HG03565 (cell line): ENCODE data around the gene ACADS.

Experiments used
- ATAC-seq: cut with Tn5 transposase; IDR thresholded peaks from one replicate; pipeline ENCODE4 v1.9.1; 2021; ENCODE audit warnings: mild to moderate bottlenecking, moderate library complexity; ENCODE audit not compliant: unreplicated experiment

Gene ACADS

DNA sequence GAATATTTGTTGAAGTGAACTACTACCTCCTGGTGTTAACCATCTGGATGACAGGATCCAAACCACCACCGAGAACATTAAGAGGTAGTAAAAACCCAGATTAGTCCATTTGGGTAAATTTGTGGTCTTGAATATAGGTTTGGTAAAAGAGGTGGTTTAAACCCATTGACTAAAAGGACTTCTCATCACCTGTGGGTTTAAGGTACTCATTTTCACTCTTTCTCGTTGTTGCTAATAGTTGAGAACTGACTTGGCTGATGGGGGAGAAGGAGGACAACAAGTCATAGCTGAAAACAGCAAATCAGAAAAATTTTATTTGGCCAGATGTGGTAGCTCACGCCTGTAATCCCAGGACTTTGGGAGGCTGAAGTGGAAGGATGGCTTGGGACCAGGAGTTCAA is 59.2 kb downstream of the ACADS start:
- no peak for ATAC-seq

DNA sequence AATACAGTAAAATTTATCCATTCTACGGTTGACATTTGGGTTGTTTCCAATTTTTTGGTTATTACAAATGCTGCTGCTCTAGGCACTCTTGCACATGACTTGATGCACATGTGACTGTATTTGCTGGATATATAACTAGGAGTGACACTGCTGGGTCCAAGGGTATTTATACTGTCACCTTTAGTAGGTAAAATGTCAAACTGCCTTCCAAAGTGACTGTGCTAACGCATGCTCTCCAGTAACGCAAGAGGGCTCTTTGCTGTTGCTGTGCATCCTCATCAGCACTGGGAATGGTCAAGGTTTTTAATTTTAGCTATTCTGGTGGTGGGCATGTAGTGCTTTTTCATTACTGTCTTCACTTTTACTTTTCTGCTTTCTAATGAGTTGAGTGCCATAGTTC is 62.3 kb downstream of the ACADS start:
- no peak for ATAC-seq
